Measurements from ENCODE around the gene REM1.

- TF ChIP-seq FOXK2 (IDR thresholded peaks at IDR 0.05), result no peak
- no peak for TF ChIP-seq CTCF (CRISPR knock-in tag; IDR thresholded peaks at IDR 0.05)
- no peak for TF ChIP-seq HIC2 (CRISPR knock-in tag; IDR thresholded peaks at IDR 0.05; ENCODE audit: low read depth)
- TF ChIP-seq FOXA1 (IDR thresholded peaks at IDR 0.05), result no peak
- no peak for TF ChIP-seq FOXA1 (CRISPR knock-in tag; IDR thresholded peaks at IDR 0.05)
- no peak for TF ChIP-seq NFRKB (IDR thresholded peaks at IDR 0.05)
- no peak for TF ChIP-seq TAF15 (IDR thresholded peaks at IDR 0.05; ENCODE audit: low read depth, low read length, poor library complexity, severe bottlenecking)
Observed at GRCh38 chr20:31488115-31488514, 13.0 kb downstream of the REM1 start.

Measured in HepG2 (cell line).